CD4-positive, alpha-beta T cell treated with Interleukin-10 for 1 hour (primary cell): ENCODE data around the gene PHIP.

Experiments
- DNase-seq: peaks from one replicate; pipeline ENCODE4 v3.0.0-alpha.2; 2020

The PHIP gene

DNA sequence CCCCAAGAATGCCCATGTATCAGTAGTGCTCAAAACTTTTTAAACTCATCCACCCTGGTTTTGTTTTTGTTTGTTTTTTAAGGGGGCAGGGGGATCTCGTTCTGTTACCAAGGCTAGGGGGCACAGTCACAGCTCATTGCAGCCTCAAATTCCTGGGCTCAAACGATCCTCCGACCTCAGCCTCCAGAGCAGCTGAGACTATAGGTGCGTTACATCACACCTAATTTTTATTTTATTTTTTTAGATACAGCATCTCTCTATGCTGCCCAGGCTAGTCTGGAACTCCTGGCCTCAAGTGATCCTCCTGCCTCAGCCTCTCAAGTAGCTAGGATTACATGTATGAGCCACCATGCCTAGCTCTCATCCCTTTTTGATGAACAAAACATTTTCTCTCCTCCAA lies 11.2 kb downstream of the PHIP start:
- DNase-seq: no peak

DNA sequence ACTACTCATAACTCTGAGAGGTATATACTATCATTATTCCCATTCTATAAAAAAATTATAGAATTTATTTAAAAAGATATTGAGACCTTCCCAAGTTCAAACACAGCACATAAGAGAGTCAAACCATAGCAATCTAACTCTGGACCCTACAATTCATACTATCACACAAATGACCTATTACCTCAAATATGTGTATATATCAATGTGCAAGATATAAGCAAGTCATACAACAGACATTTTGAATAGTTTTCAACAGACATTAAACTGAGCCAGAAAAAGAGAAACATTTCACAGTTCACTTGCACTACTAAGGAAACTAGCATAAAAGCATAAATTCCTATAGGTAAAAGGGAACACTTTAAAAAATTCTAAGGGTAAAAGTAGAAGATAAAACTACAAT lies 11.7 kb downstream of the PHIP start:
- no peak for DNase-seq

DNA sequence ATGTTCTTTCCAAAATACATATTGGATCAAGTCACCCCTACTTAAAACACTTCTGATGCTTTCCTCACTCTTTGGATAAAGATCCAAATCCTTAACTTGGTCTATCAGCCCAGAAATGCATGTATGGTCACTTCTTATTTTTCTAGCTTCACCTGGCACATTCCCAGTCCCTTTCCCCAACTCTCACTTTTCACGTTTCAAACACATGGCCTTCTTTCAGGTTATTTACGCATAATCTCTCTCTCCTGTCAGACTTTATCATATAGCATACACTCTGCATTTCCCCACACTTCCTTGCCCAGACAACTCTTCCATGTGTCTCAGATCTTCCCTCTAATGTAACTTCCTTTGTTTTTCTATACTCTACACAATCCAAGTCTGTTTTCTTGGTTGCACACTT lies 12.8 kb downstream of the PHIP start:
- DNase-seq: no peak

DNA sequence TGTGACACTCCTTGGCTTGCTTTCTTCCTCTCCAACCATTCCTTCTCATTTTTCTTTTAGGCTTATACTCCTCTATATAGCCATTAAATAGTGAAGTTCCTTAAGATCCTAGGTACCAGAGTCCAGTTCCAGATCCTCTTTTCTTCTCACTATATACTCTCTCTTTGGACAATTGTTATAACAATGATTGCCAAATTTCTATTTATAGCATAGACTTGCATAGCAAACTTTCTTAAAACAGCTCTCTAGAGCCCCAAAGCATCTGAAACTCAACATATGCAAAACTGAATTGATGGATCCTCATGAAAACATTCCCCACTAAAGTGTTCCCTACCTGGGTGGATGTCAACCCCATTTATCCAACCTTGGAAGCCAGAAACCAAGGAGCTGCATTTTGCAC lies 13.4 kb downstream of the PHIP start:
- DNase-seq: no peak

DNA sequence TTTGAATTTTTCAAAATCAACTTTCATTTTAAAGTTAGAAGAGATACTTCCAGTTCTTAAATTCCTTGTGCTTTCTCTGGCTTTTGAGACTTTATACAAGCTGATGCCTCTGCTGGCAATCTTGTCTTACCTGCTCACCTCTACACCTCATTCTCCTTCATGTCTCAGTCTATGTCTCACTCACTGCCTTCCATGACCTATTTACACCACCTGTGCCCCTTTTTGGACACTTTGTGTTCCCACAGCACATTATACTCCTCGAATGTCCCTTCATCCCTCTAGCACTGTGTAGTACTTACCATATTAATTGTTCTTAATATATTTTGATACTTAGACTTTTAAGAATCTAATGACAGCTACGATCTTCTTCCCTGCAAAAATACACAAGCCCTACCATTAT lies 15.3 kb downstream of the PHIP start:
- DNase-seq: no peak

DNA sequence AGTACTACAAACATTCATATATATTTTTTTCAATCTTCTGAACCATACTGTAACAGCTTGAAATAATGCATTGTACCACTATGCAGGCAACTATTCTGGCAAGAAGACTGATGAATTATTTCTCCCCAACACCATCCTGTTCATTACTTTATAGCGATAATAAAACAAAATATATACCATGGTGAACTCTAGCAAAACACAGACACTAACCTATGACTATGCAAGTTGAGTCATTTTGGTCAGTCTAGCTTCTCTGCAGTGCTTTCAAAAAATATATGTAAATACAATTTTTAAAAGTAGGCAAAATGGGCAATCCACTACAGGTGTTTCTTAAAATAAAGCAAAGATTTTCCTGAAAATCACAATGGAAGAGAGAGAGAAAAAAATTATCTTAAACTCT lies 20.3 kb downstream of the PHIP start:
- no peak for DNase-seq

DNA sequence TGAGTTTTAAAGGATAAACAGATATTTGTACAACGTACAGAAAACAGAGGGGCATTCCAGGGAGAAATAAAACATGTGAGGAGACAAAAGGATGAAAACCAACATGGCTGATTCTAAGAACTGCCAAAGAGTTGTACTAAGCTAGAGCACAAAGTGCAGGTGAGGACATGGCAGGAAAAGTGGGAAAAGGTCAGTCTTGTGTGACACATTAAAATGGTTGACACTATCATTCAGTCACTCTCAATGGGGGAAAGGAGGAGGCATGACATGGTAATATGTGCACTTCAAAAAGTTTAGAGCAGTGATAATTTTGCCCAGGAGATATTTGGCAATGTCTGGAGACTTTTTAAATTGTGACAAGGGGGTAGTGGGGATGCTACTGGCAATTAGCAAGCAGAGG lies 21.8 kb downstream of the PHIP start:
- no peak for DNase-seq

DNA sequence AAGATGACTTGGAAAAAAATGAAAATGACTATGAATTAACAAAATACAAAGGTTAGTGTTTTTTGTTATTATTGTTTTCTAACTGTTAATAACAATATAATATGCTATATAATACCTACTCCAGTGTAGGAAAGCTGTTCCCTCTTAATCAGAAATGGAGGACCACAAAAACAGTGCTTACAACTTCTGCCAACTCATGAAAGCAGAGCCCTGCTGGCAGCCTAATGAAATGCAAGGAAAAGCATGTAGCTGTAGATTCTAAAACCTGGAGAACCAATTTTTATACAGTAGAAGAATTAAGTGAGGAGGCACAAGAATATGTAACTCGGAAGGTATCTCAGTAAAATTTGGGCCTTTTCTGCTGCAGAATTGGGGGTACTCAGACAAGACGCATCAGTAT lies 29.4 kb downstream of the PHIP start:
- DNase-seq: peak; percentile 18

DNA sequence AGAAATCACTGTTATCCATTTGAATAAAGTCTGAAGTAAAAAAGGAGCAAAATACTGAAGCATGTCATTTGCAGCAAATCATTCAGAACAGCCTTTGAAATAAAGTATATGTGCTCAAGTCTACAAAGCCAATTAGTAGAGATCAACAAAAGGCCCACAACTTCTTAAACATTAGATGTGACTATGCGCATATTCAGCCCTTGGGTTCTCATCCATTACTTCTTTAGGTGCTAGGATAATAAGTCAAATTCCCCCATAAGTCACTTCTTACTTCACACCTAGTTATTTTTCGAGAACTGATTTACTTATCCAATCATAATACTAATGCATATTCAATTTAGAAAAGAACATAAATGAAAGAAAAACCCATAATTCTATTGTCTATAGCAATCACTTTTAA lies 31.0 kb downstream of the PHIP start:
- DNase-seq: no peak

DNA sequence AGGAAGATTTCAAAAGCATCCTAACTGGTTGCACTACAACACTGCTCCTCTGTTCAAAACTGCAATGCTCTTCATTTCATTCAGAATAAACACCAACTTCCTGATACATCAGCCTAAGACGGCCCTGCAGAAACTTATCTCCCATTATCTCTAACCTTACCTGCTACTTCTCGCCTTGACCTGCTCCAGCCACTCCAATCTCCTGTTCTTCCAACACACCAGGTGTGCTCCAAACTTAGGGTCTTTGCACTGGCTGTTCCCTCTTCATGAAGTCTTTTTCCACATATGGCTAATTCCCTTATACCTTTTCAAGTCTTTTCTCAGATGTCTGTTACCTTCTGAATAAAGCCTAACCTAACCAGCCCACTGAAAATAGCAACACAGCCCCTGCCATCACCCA lies 32.1 kb downstream of the PHIP start:
- DNase-seq: peak; percentile 6

DNA sequence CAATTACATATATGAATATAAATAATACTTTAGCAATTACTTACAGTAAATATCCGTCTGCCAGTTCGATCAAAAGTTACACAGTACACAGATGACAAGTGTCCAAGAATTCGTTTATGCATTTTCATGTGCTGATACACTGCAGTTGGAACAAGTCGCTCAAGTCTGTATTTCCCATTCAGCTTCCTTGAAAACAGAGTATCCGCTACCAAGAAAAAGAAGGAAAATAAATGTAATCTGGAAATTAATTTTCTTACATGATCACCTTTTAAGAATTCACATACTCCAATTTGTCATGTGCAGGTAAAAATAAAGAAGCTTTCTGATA lies 35.3 kb downstream of the PHIP start:
- no peak for DNase-seq

DNA sequence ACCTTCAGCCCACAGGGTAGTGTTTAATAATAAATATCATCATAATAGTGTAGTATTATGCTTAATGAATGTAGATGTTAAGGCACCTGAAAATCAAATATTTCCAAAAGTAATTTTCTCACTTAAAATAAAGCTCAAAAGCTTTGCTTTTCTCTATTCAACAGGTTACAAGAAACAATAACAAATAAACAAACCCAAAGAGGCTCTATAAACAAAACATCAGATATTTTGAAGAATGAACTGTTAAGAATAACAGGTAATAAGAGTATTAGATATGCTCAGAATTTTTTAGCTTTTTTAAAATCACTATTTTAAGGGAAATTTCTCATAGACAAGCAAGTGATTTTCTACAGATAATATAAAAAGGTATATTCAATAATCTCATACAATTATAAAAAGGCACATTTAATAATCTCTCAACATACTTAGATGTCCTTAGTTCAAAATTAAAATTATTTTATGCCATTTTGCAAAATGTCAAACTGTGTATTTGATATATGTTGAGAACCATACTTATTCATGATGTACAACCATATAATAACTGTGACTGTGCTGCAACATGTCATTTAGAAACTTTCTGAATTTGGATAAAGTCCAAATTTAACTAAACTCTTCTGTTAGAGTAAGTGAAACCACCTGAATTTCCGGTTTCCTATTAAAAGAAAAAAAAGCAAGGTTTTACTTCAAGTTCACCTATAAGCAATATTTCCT lies 35.8 kb downstream of the PHIP start:
- peak; percentile 3 for DNase-seq

DNA sequence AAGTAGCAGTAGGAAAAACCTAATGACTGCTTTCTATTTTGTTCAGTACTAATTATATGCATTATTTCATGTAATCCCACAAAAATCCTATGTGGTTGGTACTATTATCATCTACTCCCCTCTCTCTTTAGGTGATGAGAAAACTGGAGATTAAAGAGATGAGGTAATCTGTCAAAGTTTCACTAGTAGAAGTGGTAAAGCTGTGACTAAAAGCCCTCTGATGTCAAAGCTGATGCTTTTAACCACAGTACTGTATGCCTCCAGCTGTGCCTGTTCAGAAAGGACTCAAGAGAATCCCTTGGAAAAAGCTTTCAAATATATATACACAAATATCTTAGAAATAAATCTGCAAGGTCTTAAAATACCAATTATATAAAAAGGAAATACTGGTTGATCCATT lies 38.0 kb downstream of the PHIP start:
- no peak for DNase-seq

DNA sequence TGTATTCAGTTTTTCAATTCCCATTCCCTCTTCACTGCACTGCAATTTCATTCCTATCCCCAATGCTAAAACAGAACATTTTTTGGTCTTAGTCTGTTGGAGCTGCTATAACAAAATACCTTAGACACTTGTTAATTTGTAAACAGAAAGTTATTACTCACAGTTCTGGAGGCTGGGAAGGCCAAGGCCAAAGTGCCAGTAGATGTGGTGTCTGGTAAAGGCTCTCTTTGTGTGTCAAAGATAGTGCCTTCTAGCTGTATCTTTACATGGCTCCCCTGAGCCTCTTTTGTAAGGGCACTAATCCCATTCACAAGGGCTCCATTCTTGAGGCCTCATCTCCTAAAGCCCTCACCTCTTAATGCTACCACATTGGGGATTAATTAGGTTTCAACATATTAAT lies 40.0 kb downstream of the PHIP start:
- no peak for DNase-seq

DNA sequence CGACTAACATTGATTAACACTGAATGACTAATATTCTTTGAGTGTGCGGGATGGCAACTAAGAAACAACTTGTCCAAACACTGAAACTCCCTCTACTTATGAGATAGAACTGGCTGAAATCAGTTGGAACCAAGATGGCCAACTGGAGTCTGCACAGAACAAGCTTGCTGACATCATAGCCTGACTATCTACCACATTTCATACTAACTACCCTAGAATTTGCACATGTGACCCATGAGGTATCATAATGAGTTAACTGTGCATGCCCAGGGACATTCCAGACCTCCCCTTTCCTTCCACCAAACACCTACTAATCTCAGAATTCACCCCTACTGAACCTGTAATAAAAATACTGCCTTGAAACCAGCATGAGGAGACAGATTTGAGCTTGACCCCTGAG lies 43.2 kb downstream of the PHIP start:
- DNase-seq: no peak

DNA sequence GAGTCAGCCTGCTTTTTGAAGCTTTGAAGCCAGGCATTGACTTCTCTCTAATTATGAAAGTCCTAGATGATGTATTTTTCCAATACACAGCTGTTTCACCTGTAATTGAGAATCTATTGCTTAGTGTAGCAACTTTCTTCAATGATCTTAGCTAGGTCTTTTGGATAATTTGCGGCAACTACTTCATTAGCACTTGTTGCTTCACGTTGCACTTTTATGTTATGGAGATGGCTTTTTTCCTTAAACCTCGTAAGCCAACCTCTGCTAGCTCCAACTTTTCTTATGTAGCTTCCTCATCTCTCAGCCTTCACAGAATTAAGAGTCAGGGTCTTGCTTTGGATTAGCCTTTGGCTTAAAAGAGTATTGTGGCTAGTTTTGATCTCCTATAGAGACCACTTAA lies 44.8 kb downstream of the PHIP start:
- DNase-seq: no peak

DNA sequence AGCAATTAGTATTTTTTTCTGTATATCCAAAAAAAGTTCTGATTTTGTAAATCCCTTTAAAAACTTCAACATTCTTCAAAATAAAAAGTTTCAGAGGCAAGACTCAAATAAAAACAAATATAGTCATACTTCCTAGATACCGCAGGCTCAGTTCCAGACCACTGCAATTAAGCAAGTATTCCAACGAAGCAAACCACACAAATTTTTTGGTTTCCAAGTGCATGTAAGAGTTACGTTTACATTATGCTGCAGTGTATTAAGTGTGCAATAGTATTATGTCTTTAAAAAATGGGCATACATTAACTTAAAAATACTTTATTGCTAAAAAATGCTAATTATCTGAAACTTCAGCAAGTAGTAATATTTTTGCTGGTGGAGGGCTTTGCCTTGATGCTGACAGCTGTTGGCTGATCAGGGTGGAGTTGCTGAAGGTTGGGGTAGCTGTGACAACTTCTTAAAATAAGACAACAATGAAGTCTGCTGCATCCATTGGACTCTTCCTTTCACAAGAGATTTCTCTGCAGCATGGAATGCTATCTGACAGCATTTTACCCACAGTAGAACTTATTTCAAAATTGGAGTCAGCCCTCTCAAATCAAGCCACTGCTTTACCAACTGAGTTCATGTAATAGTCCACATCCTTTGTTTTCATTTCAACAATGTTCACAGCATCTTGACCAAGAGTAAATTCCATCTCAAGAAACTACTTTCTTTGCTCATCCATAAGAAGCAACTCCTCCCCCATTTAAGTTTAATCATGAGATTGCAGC lies 46.0 kb downstream of the PHIP start:
- no peak for DNase-seq

DNA sequence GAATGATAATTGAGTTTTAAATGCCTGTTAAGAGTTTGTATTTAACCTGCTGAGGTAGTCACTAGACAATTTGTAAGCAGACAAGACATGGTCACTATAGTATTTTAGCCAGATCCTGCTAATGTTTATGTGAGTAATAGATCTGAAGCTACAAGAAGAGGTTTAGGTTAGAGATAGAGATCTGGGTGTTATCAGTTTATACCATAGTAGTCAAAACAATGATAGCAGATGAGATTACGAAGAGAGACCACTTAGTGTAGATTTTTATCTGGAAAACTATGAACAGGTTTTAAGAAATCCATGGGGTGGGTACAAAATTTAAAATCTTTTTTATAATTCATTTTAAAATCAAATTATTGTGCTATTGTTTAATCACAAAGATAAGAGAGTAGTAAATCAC lies 47.5 kb downstream of the PHIP start:
- no peak for DNase-seq

DNA sequence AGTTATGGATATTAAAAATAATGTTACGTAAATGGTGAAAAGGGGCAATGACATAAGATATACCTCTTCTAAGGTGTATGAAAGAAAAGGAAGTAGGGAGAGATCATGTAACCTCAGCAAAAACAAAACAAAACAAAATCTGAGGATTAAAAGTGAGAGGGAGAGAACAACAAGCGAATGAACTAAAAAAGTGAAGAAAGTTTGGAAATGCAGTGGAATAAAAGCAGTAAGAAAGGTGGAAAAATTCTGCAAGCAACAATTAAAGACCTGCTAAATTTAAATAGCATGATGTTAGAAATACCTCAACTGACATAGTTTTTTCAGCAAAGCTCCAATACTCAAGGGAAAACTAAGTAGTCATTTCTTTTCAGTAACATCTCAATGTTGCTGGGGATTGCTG lies 48.0 kb downstream of the PHIP start:
- no peak for DNase-seq

DNA sequence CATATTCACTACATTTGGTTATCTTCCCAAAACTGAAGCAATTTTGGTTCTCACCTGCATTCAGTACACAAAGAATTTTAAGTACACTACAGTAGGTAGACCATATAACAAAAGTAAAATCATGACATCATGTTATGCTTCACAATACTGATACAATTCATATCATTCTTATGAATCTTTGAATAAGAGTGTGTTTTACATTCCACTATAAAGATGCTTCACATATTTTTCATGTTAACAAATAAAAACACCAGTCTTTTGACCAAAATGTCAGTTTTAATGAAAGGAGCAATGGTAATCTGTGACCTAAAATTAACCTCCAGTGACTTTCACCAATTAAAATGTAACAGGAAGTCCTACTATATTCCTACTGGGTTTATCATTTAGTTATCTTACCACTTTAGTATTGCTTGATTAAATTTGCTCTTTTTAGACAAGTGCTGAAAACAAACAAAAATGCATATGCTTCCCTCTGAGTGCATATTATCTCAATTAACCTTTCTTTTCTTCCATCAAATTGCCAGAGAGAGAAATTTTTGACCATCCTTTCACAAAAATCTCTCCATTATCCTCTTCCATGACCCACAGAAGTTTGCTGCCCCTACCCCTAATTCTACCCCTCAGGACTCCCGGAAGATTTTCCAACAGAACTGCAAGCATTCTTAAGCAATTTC lies 49.3 kb downstream of the PHIP start:
- no peak for DNase-seq

DNA sequence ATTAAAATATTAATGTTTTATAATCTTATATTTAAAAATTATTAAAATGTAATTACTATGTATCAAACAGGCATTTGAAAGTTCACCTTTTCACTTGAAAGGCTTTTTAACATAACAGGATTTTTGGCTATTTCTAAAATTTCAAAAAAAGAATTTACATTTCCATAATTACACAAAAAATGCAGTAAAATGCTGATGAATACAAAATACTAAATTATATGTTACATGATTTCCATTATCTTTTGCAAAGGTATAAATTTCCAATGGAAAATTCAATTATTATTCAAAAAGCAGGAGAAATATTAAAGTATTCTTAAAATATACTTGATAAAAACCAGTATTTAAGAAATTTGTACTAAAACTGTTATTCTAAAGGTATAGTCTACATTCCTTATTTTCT lies 66.1 kb downstream of the PHIP start:
- DNase-seq: no peak

DNA sequence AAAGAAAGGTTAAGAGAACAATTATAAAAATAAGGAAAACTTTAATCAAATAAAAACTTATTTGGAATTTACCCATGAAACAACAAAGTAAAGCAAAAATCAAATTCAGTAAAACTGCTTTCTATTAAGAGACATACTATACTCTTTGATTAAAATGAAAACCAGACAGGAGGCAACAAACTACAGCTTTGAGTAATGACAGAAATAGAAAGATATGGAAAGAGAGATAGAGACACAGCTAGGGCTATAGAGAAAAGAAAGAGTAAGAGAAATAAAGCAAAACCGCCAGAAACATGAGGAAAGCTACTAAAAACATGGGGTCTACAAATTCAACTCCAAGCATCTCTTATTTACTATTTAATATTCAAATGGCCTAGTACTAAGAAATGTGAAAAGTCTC lies 67.6 kb downstream of the PHIP start:
- DNase-seq: no peak

DNA sequence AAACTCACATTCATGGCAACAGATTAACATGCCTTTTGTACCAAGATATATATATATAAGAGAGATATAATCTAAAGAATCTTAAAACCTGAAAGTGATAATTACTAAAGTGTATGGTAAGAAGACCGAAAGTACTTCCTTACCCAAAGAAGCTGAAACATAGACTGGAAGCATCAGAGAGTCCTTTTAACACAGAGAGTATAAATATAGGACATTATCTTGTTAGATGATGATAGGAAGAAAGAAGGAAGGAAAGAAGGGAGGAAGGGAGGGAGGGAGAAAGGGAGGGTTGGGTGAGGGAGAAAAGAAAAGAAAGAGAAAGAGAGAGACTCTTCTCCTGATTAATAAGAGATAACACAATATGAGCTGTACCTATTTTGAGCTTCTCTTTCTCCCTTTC lies 68.2 kb downstream of the PHIP start:
- no peak for DNase-seq

DNA sequence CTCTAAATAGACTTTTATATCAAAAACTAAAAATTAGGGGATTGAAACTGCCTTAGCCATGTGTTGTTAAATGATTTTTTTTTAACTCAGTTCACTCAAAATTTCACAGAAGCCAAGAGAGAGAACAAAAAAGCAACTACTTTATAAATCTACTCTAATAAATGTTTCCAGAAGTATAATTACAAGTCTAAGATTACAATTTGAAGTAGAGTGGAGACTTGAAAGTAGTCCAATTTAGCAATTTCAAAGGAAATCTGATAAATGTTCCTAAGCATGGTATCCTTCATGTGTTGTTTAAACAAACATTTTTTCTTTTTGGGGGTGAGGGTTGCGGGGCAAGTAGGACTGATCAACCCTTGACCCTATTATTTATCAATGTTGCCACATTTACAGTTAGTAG lies 72.6 kb downstream of the PHIP start:
- DNase-seq: no peak

DNA sequence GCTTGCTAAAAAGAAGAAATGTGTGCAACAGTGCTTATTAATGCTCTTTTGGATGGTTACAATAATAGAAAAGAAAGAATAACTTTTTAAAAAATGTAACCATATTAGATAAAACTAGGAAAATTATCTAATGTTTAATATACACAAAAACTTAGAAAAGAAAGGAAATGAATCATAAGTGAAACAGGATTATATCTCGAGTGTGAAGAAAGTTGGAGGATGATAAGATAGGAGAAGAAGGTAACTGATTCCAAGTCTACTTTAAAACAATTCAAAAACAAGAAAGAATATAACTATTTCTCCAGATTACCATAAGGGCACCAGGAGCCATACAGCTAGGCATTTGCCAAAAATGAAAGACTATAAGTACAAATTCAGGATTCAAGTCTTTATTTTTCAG lies 73.0 kb downstream of the PHIP start:
- DNase-seq: no peak
